HFF-Myc (cell line): Measurements from ENCODE around the gene FAM13A.

ENCODE experiments used
- DNase-seq: peaks from one replicate; pipeline ENCODE4 v3.0.0-alpha.2; 2011; ENCODE audit warnings: low read depth; ENCODE audit errors: extremely low read depth
- H3K4me3 ChIP-seq: replicated peaks from 2 replicates; pipeline ENCODE4 v1.5.1; 2011; ENCODE audit warnings: low read depth, mild to moderate bottlenecking, control low read depth, low read length
- TF ChIP-seq, protein P1 (sequence below): IDR thresholded peaks from 2 replicates; pipeline ENCODE4 v1.5.1; 2012; ENCODE audit warnings: mild to moderate bottlenecking, low read depth, low read length, control low read depth; ENCODE audit errors: missing control alignments

FAM13A gene

DNA sequence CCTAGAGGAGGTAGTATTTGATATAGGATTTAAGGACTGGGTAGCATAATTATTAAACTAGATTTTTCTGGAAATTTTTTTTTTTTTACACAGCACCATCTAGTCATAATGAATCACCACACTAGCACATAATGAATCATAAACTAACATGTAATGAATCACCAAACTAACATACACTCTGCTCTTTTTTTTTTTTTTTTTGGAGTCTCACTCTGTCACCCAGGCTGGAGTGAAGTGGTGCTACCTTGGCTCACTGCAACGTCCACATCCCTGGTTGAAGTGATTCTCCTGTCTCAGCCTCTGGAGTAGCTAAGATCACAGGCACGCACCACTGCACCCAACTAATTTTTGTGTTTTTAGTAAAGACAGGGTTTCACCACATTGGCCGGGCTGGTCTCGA, 92.5 kb downstream of the FAM13A start:
- no peak for DNase-seq
- no peak overlapping the region for H3K4me3 ChIP-seq
- TF ChIP-seq, protein P1, sequence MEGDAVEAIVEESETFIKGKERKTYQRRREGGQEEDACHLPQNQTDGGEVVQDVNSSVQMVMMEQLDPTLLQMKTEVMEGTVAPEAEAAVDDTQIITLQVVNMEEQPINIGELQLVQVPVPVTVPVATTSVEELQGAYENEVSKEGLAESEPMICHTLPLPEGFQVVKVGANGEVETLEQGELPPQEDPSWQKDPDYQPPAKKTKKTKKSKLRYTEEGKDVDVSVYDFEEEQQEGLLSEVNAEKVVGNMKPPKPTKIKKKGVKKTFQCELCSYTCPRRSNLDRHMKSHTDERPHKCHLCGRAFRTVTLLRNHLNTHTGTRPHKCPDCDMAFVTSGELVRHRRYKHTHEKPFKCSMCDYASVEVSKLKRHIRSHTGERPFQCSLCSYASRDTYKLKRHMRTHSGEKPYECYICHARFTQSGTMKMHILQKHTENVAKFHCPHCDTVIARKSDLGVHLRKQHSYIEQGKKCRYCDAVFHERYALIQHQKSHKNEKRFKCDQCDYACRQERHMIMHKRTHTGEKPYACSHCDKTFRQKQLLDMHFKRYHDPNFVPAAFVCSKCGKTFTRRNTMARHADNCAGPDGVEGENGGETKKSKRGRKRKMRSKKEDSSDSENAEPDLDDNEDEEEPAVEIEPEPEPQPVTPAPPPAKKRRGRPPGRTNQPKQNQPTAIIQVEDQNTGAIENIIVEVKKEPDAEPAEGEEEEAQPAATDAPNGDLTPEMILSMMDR: no peak

DNA sequence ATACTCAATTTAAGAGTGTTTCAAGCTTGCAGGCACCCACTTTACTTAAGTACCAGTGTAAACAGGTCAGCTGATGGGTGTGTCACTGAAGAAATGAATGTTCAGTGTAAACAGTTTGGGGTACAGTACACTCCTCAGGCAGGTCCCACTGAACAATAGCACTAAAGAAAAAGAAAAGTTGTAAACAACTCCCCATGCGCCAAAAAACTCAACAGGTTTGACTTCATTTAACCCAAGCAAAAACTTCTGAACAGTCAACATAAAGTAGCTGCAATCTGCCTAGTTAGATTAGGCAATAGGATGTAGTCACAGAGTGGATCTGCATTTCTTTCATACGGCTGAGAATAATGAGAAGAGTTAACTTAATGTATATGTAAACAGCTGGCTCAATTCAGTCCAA, 93.2 kb downstream of the FAM13A start:
- TF ChIP-seq, protein P1: no peak
- DNase-seq: no peak
- no peak overlapping the region for H3K4me3 ChIP-seq

DNA sequence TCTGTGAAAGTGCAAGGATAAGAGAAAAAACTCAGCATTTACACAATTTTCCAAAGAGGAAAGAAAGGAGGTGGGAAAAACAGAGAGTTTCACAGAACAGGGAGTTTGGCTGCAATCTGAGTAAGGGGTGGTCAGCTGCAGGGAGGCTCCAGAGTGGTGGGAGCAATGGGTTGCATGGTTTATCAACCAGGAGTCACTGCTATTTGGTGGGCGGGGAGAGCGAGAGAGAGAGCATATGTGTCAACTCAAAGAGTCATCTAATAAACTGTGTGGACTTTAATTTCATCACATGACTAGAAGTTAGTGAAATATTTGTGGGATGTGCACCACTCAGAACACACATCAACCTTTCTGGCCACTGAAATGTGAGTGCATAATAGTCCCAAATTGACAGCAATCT, 94.6 kb downstream of the FAM13A start:
- TF ChIP-seq, protein P1: no peak
- H3K4me3 ChIP-seq: no peak overlapping the region
- no peak for DNase-seq

DNA sequence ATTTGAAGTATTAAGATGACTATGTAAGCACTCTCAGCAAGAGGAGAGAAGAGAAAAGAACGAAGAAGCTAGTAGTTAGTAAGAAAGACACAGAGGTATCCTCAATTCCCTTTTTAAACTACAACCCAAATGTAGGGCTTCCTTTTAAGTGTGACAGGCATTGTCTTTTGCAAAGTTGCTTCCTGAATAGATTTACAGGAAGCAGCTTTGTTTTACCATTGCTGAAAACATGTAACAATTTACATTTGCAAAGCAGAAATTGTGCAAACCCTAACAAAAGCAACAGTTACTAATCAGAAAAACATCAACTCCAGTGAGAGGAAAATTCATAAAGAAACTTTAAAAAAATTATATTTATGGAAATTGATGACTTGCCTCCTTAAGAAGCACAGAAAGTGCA, 96.4 kb downstream of the FAM13A start:
- no peak for DNase-seq
- TF ChIP-seq, protein P1: no peak
- no peak overlapping the region for H3K4me3 ChIP-seq

- no peak for DNase-seq
- TF ChIP-seq, protein P1: no peak
- no peak overlapping the region for H3K4me3 ChIP-seq
These were observed 98.9 kb downstream of the FAM13A start for GRCh38 chr4:88958080-88958479.

DNA sequence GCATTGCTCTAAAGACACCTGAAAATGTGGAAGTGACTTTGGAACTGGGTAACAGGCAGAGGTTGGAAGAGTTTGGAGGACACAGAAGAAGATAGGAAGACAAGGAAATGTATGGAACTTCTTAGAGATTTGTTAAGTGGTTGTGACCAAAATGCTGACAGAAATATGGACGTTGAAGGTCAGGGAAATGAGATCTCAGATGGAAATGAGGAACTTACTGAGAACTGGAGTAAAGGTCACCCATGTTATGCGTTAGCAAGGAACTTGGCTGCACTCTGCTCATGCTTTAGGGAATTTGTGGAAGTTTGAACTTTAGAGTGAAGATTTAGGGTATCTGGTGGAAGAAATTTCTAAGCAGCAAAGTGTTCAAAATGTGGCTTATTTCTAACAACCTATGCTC, 99.4 kb downstream of the FAM13A start:
- no peak for DNase-seq
- TF ChIP-seq, protein P1: no peak
- H3K4me3 ChIP-seq: no peak overlapping the region
